HCT116 (cell line): ENCODE data around the gene MICOS13. TPM values are rescaled to one million over a fixed set of nuclear protein-coding genes. Genes with fewer than 3 reads are reported as not detected.
A peak's percentile ranks its signal among the peaks of the same experiment; 100 is the strongest.

Experiments used
- ATAC-seq: fragments of 200-7000 bp; cut with Tn5 transposase; 2 replicates; pipeline ENCODE4 v1.9.1; 2020; ENCODE audit warnings: mild to moderate bottlenecking, moderate library complexity
- BruUV-seq: library from RNA; stranded (reverse); fragments of 400-500 nt; replicated peaks from 2 replicates; lab custom pipeline; 2021; lab: Mats Ljungman, UMichigan
- CTCF ChIA-PET: fragments of 300-600 bp; sonication (Branson Sonifier 250); formaldehyde crosslinking; loops from one replicate; lab custom pipeline; 2021; ENCODE audit warnings: antibody characterized with exemption; lab: Charles Lee
- POLR2A ChIA-PET: fragments of 300-600, 350-600 bp; sonication (Branson Sonifier 250); formaldehyde crosslinking; loops from one replicate; lab custom pipeline; 2021; ENCODE audit warnings: antibody characterized with exemption; lab: Charles Lee
- RAD21 ChIA-PET, 2 experiments: fragments of 300-600 bp; sonication (Branson Sonifier 250); formaldehyde crosslinking; loops; one replicate each; lab custom pipeline; 2023; ENCODE audit warnings: low total read pairs in 2 of 2; ENCODE audit not compliant: uncharacterized antibody in 2 of 2, unreplicated experiment in 2 of 2, low non-redundant PET in 1 of 2; lab: Charles Lee
- DNase-seq: peaks from one replicate; pipeline ENCODE4 v3.0.0-alpha.2; 2010; ENCODE audit warnings: low read depth, low spot score
- H2AFZ ChIP-seq: fragments of 200-600 bp; shearing (Covaris generic), sonication (generic); 2 replicates; pipeline ENCODE4 v1.6.1; 2017; ENCODE audit warnings: low read depth, mixed run types, mixed read lengths, antibody characterized with exemption, low read length; ENCODE audit not compliant: poor library complexity, severe bottlenecking
- H3K27ac ChIP-seq: 2 replicates; pipeline ENCODE4 v1.5.1; 2012; ENCODE audit warnings: low read depth, low read length
- H3K27me3 ChIP-seq: fragments of 200-600 bp; sonication (generic); 2 replicates; pipeline ENCODE4 v1.6.1; 2016; ENCODE audit warnings: mixed run types, low read length, mixed read lengths; ENCODE audit not compliant: insufficient read depth
- H3K36me3 ChIP-seq, 2 experiments: fragments of 200-500 bp in 1 of 2; fragments of 200-600 bp in 1 of 2; sonication (Bioruptor generic) in 1 of 2; sonication (generic) in 1 of 2; 2 replicates each; pipeline versions ENCODE4 v1.5.1 to v1.6.1; 2014 to 2016; ENCODE audit warnings: low read length in 2 of 2, inconsistent platforms in 1 of 2, mixed read lengths in 1 of 2, mixed run types in 1 of 2; ENCODE audit not compliant: insufficient read depth in 2 of 2, control insufficient read depth in 1 of 2
- H3K4me1 ChIP-seq, 2 experiments: fragments of 200-600 bp in 1 of 2; sonication (generic) in 1 of 2; 2 replicates each; pipeline versions ENCODE4 v1.5.1 to v1.6.1; 2012 to 2017; ENCODE audit warnings: low read length in 2 of 2, inconsistent platforms in 1 of 2, mild to moderate bottlenecking in 1 of 2, mixed read lengths in 1 of 2, mixed run types in 1 of 2, moderate library complexity in 1 of 2; ENCODE audit not compliant: insufficient read depth in 2 of 2, control insufficient read depth in 1 of 2
- H3K4me2 ChIP-seq: fragments of 200-600 bp; sonication (generic); 2 replicates; pipeline ENCODE4 v1.6.1; 2017; ENCODE audit warnings: mixed run types, low read length, mixed read lengths
- H3K4me3 ChIP-seq, 2 experiments: fragments of 200-600 bp in 1 of 2; sonication (generic) in 1 of 2; replicated peaks in 1 of 2; 2 replicates each; pipeline ENCODE4 v1.5.1; 2011 to 2016; ENCODE audit warnings: low read length in 2 of 2, control low read depth in 1 of 2, low read depth in 1 of 2, mild to moderate bottlenecking in 1 of 2, mixed read lengths in 1 of 2, mixed run types in 1 of 2
- H3K79me2 ChIP-seq: fragments of 200-600 bp; sonication (generic); 2 replicates; pipeline ENCODE4 v1.6.1; 2017; ENCODE audit warnings: mild to moderate bottlenecking, mixed run types, low read length, moderate library complexity, mixed read lengths; ENCODE audit not compliant: insufficient read depth
- H3K9ac ChIP-seq: fragments of 200-600 bp; sonication (generic); 2 replicates; pipeline ENCODE4 v1.6.1; 2016; ENCODE audit warnings: low read length, mixed read lengths
- H3K9me2 ChIP-seq: fragments of 200-600 bp; sonication (generic), shearing (Covaris generic); 2 replicates; pipeline ENCODE4 v1.6.1; 2017; ENCODE audit warnings: mixed run types, mild to moderate bottlenecking, moderate library complexity; ENCODE audit not compliant: insufficient read depth
- H3K9me3 ChIP-seq, 2 experiments: fragments of 200-500 bp in 1 of 2; fragments of 200-600 bp in 1 of 2; sonication (Bioruptor generic) in 1 of 2; sonication (generic) in 1 of 2; 2 replicates each; pipeline ENCODE4 v1.6.1; 2014 to 2017; ENCODE audit warnings: low read length in 2 of 2, mixed read lengths in 2 of 2, inconsistent platforms in 1 of 2, low read depth in 1 of 2, mild to moderate bottlenecking in 1 of 2, mixed run types in 1 of 2, moderate library complexity in 1 of 2; ENCODE audit not compliant: control insufficient read depth in 1 of 2, insufficient read depth in 1 of 2
- H4K20me1 ChIP-seq: fragments of 200-600 bp; sonication (generic), shearing (Covaris generic); 2 replicates; pipeline ENCODE4 v1.6.1; 2017; ENCODE audit warnings: mixed run types, mild to moderate bottlenecking, moderate library complexity; ENCODE audit not compliant: insufficient read depth
- CEBPB ChIP-seq: IDR thresholded peaks from 2 replicates; pipeline ENCODE4 v1.6.1; 2012; ENCODE audit warnings: low read depth
- FOSL1 ChIP-seq: IDR thresholded peaks from 2 replicates; pipeline ENCODE4 v1.6.1; 2012; ENCODE audit warnings: low read depth
- SIN3A ChIP-seq: IDR thresholded peaks from 2 replicates; pipeline ENCODE4 v1.6.1; 2012; ENCODE audit warnings: low read depth
- SP1 ChIP-seq: IDR thresholded peaks from 2 replicates; pipeline ENCODE4 v1.6.1; 2012; ENCODE audit warnings: low read depth
- SRF ChIP-seq: IDR thresholded peaks from 2 replicates; pipeline ENCODE4 v1.6.1; 2012; ENCODE audit warnings: low read depth
- YY1 ChIP-seq: IDR thresholded peaks from 2 replicates; pipeline ENCODE4 v1.6.1; 2011; ENCODE audit warnings: low read length, low read depth, moderate library complexity, mild to moderate bottlenecking; ENCODE audit not compliant: insufficient replicate concordance; ENCODE audit errors: extremely low read depth
- intact Hi-C: fragments of 100-400 bp; cut with micrococcal nuclease; formaldehyde crosslinking; loops from 2 replicates; pipeline ENCODE4 v1.10.0; 2022
- total RNA-seq: library from RNA; stranded (reverse); gene quantifications from one replicate; pipeline ENCODE4 v1.2.1, GENCODE V29; 2021; ENCODE audit not compliant: unreplicated experiment
- TF ChIP-seq, protein P1 (sequence below), 3 experiments: fragments of 200-600 bp in 1 of 3; sonication (generic) in 1 of 3; IDR thresholded peaks in 2 of 3; conservative IDR thresholded peaks in 1 of 3; 2 replicates each; pipeline ENCODE4 v1.5.1; 2012 to 2017; ENCODE audit warnings: low read depth in 2 of 3, low read length in 2 of 3, antibody characterized with exemption in 1 of 3, borderline replicate concordance in 1 of 3, control low read depth in 1 of 3, mild to moderate bottlenecking in 1 of 3, mixed read lengths in 1 of 3, mixed run types in 1 of 3, moderate library complexity in 1 of 3; ENCODE audit not compliant: insufficient read depth in 1 of 3
- TF ChIP-seq, protein P2 (sequence below): IDR thresholded peaks from 2 replicates; pipeline ENCODE4 v1.6.1; 2012; ENCODE audit warnings: low read depth

MICOS13 gene
- total RNA-seq, 1 experiment from 2014 or later, result 61.6 TPM

DNA sequence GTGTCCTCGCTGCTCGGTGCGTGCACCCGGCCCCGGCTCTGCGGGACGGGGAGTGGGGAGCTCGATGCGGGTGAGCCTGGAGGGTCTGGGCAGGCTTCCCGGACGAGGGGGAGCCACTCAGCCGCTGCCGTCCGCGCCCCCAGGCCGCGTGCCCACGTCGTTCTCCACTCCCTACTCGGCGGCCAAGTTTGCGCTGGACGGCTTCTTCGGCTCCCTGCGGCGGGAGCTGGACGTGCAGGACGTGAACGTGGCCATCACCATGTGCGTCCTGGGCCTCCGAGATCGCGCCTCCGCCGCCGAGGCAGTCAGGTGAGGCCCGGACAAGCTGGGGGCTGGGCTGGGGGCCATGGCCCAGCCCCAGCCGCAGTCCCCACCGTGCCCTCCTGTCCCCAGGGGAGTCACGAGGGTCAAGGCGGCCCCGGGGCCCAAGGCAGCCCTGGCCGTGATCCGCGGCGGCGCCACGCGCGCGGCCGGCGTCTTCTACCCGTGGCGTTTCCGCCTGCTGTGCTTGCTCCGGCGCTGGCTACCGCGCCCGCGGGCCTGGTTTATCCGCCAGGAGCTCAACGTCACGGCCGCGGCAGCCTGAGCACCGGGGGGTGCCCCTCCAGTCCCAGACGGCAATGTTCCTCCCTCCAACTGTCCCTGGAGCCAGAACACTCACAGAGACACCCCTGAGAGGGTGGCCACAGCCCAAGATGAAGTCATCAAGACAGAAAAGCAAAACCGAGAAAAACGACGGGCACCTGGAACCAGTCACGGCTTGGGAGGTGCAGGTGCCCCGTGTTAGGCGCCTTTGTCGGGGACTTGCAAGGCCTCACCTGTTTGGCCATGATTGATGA lies 7.3 kb upstream of the MICOS13 start:
- no peak for ATAC-seq
- no peaks in the 10 kb centered on the region for H3K9me2 ChIP-seq
- no peaks in the 10 kb centered on the region for H3K27me3 ChIP-seq
- no TSS peak for BruUV-seq
- ChIA-PET CTCF (interaction anchor here (0.7 to 1.6 kb wide), 14 partner anchors 12 to 1684 kb away, joined by 3 to 10 read pairs (median 4); partner anchors contain the start of genes DUS3L and FUT6), POLR2A (interaction anchor here (1.0 to 1.6 kb wide), 5 partner anchors 31 to 140 kb away, joined by 3 to 5 read pairs (median 4); partner anchors contain the start of genes CATSPERD, LONP1, SAFB and SAFB2), RAD21 (interaction anchor here in 1 of 2 experiments (0.7 to 1.0 kb wide), 2 partner anchors 30 to 116 kb away, joined by 3 to 4 read pairs; no protein-coding TSS in a partner anchor)
- H3K9ac ChIP-seq, result peak overlapping the region; percentile 67; the same call in 1 of the 2 replicates
- H3K9me3 ChIP-seq, result no peaks in the 10 kb centered on the region
- H3K36me3 ChIP-seq, result peaks cover 1 to 23% of the 10 kb centered on the region in 2 experiments; a peak in 2 of 4 replicates
- H3K27ac ChIP-seq, result peak overlapping the region; percentile 58; the same call in 1 of the 2 replicates
- TF ChIP-seq YY1 (no peak), FOSL1 (no peak), SRF (no peak), SP1 (no peak), SIN3A (no peak), CEBPB (no peak)
- TF ChIP-seq, protein P1, sequence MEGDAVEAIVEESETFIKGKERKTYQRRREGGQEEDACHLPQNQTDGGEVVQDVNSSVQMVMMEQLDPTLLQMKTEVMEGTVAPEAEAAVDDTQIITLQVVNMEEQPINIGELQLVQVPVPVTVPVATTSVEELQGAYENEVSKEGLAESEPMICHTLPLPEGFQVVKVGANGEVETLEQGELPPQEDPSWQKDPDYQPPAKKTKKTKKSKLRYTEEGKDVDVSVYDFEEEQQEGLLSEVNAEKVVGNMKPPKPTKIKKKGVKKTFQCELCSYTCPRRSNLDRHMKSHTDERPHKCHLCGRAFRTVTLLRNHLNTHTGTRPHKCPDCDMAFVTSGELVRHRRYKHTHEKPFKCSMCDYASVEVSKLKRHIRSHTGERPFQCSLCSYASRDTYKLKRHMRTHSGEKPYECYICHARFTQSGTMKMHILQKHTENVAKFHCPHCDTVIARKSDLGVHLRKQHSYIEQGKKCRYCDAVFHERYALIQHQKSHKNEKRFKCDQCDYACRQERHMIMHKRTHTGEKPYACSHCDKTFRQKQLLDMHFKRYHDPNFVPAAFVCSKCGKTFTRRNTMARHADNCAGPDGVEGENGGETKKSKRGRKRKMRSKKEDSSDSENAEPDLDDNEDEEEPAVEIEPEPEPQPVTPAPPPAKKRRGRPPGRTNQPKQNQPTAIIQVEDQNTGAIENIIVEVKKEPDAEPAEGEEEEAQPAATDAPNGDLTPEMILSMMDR (IDR thresholded peaks at IDR 0.05 in 2 of 3, conservative IDR thresholded peaks at IDR 0.05 in 1 of 3; ENCODE audit: borderline replicate concordance in 1 of 3, insufficient read depth in 1 of 3, low read depth in 2 of 3, low read length in 2 of 3), result 0 out of 6 replicates have a peak, but pooled peaks of 1 of the 3 experiments have one; percentile 1
- TF ChIP-seq, protein P2, sequence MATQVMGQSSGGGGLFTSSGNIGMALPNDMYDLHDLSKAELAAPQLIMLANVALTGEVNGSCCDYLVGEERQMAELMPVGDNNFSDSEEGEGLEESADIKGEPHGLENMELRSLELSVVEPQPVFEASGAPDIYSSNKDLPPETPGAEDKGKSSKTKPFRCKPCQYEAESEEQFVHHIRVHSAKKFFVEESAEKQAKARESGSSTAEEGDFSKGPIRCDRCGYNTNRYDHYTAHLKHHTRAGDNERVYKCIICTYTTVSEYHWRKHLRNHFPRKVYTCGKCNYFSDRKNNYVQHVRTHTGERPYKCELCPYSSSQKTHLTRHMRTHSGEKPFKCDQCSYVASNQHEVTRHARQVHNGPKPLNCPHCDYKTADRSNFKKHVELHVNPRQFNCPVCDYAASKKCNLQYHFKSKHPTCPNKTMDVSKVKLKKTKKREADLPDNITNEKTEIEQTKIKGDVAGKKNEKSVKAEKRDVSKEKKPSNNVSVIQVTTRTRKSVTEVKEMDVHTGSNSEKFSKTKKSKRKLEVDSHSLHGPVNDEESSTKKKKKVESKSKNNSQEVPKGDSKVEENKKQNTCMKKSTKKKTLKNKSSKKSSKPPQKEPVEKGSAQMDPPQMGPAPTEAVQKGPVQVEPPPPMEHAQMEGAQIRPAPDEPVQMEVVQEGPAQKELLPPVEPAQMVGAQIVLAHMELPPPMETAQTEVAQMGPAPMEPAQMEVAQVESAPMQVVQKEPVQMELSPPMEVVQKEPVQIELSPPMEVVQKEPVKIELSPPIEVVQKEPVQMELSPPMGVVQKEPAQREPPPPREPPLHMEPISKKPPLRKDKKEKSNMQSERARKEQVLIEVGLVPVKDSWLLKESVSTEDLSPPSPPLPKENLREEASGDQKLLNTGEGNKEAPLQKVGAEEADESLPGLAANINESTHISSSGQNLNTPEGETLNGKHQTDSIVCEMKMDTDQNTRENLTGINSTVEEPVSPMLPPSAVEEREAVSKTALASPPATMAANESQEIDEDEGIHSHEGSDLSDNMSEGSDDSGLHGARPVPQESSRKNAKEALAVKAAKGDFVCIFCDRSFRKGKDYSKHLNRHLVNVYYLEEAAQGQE, result no peak
- peak overlapping the region; percentile 11 to 57 for H3K4me3 ChIP-seq
- peaks cover 11% of the 10 kb centered on the region; the same call in 1 of the 2 replicates for H4K20me1 ChIP-seq
- no peak for DNase-seq
- H3K4me1 ChIP-seq, result peaks cover 11 to 39% of the 10 kb centered on the region in 2 experiments; a peak in 3 of 4 replicates
- intact Hi-C loops, result loop anchor here (5.0 kb wide), 2 partner anchors 140 to 640 kb away; no protein-coding TSS in a partner anchor
- H3K79me2 ChIP-seq, result peaks cover 26% of the 10 kb centered on the region
- H2AFZ ChIP-seq, result no peak overlapping the region
- peak overlapping the region; percentile 84 for H3K4me2 ChIP-seq
